ENCODE data around the gene C14orf180.
A peak's percentile ranks its signal among the peaks of the same experiment; 100 is the strongest.

C14orf180 gene

DNA sequence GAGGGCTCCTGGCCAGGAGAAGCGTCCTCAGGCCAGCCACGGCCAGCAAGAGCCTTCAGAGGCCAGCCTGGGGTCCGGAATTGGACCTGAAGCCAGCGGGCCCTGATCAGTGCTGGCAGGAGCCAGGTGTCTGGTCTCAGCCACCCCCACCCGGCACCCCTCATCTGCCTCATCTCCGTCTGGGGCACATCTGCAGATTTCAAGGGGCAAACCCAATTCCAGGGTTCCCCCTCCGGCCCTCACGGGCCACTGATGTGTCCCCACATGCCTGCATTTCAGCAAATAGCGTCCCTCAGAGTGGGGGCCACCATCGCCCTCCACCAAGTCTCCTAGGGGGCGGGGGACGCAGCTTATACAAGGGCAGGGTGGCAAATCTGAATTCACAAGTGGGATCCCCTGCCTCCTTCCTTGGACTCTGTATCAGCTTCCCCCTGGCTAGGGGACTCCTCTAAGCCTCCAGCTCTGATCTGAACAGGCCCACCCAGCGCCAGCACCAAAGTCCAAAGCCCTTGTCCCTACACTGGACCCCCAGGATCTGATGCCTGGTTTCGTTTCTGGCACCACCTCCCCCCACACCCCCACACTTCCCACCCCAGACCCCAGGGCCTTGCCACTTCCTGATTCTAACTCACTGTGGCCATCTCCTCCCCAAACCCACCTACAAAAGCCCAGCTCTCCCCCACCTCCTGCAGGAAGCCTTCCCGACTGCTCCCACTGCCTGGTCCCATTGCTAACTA is 14.9 kb downstream of the C14orf180 start:
- DNase-seq, result no peak

GRCh38 chr14:104595116-104595675 is 15.6 kb downstream of the C14orf180 start:
- DNase-seq, result no peak

DNA sequence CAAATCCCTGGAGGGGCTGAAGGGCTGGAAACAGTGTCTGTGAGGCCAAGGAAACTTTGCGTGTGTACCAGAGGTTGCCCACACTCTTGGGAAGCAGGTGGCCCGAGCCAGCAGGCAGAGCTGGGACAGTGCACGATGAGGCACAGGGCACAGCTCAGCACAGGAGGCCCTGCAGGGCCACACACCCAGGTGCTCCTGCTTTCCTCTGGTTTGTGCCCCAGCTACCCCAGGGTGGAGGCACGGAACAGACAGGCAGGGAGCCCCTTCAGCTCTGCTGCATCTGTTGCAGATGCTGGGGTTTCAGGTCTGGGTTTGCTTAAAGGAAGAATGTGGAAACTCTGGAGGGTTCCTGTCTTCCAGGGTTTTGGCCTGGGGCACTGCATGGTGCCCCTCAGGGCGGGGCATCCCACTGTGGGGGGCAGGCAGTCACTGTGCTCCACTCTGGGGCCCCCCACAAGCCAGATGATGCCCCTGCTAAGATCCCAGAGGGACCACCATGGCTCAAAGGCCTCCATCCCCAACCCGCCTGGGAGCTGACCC is 16.4 kb downstream of the C14orf180 start:
- DNase-seq, result no peak

GRCh38 chr14:104596451-104596918 is 16.9 kb downstream of the C14orf180 start:
- DNase-seq, result no peak

- no peak for DNase-seq
Observed at GRCh38 chr14:104596927-104597351, 17.4 kb downstream of the C14orf180 start.

DNA sequence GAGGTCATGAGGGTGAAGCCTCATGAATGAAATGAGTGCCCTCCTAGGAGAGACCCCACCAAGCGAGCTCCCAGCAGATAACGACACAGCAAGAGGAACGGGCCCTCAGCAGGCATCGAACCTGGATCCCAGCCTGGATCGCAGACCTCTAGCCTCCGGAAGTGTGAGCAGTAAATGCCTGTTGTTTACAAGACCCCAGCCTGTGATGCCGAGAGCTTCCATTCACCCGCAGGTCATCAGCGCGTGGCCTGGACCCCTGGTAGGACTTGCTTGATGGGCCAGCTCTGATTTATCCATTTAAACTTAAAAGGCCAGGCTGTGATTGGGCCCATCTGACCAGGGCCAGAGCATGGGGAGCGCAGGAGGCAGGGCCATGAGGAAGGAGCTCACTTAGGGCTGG is 18.0 kb downstream of the C14orf180 start:
- no peak for DNase-seq

DNA sequence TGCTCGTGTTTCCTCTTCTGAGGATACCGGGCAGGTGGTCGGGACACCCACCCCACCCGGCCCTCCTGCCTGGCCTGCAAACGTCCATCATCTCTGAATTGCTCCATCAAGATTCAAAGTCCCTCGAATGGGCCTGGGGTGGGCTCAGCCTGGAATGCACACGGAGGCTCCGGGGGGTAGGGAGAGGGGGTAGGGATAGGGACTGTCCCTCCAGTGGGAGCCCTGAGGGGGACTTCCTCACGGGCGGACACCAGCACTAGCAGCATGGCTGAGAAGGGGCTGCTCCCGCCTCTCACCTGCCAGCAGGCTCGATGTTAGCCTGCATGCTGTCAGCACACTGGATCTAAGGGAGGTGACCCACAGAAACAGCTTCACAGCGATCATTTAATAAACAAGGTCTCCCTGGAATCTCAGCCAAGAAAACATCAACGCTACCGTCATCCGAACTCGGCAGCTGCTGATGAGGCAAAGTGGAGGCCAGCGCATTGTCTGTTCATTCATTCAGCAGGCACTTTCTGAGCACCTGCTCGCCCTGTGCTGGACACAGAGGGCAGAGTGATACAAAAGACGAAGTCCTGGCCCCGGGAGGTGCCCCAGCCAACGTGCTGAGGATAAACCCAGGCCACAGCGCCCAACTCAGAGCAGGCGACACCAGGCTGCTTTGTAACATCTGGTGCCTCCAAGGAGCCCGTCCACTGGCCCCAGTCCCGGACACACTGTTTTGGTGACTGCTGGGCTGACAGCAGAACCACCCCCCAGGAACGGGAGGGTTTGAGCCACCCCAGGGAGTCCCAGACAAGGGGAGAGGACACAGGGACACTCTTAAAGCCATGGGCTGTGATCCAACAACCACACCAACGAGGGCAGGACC is 18.7 kb downstream of the C14orf180 start:
- DNase-seq, result no peak

DNA sequence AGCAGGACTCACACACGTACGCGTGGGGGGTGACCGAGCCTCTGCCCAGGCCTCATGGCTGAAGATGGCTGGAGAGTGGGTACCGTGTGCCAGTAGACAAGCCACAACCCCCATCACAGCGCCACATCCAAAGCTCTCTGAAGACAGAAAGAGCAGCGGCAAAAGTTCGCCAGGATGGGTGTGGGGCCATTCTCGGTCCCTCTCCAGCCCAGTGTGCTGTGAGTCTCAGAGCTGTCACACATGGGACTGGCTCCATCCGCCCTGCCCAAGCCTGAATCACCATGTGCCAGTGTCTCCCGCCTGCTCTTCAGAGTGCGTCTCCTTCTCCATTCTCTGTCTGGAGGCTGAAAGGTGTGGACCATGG is 19.3 kb downstream of the C14orf180 start:
- no peak for DNase-seq

- no peak for DNase-seq
Observed at GRCh38 chr14:104599446-104599845, 19.9 kb downstream of the C14orf180 start.

DNA sequence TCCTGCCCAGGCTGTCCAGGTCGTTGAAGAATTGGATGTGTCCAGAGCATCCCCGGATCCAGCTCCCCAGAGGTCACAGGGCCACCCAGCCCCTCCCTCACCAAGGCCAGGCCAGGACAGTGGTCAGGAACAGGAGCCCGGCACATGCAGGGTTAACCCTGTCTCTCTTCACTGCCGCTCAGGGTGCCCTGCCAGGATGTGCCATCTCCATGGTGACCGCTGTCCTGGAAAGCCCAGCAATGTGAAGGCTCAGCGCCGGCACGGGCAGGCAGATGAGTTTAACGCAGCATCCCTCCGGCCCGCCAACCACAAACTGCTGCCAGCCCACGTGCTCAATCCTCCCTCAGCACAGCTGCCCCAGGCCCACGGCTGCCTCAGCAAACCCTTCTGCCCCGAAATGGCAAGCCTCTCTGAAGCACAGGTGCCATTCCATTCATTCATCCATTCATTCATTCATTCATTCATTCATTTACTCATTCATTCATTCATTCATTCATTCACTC is 20.6 kb downstream of the C14orf180 start:
- peak; percentile 27 for DNase-seq

DNA sequence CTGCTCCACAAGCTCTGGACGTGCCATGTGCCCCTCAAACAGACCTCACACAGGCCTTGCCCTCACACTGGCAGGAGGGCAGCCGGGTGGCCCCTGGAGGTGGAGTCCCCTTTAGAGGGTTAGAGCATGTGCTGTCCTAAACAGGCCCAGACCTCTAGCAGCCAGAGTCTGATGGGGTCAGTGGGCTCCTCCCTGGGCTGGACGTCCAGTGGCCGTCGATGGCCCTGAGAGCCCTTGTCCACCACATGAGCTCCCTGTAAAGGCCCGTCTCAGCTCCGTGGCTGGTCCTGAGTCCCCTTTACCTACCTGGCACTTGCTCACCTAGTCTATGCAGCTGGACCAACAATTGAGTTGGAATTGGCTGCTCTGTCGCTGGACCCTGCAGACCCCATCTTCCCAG is 21.2 kb downstream of the C14orf180 start:
- DNase-seq, result no peak

DNA sequence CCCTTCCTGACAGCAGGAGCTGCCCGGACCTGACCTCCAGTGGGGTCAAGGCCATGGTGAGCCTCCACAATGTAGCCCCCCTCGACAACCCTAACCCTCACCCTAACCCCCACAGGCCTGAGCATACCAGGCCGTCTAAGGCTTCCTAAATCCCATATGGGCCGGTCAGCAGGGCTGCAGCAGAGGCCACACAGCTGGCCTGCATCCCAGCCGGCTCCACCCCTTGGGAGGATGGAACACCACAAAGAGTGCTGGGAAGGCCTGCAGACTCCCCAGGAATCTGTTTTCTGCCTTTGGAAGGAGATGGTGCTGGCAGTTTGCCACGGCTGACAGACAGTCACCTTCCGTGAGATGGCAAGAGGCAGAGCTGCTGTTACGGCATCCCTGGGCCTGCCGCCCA is 22.2 kb downstream of the C14orf180 start:
- no peak for DNase-seq

DNA sequence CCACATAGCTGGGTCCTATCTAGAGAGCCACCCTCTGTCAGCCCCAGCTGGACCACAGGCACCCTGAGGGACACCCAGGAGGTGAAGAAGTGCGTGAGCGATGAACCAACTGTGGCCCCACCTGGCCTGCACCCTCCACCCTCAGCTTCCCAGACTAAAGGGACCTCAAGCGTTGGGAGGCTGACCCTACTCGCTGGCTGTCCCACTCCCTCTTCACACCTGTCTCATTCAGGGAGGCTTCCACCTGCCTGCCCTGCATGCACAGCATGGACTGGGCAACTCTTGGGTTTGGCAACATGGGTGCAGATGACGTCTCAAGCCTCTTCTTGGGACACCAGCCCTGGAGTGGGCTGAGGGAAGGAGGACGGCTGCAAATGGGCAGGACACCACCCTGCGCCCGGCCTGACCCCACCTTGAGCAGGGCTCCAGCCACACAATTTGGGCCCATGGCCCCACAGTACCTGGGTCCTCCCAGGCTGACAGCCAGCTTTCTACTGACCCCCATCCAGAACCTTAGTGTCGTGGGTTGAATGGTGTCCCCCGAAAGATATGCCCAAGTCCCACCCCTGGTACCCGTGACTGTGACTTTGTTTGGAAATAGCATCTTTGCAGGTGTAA is 22.9 kb downstream of the C14orf180 start:
- no peak for DNase-seq

- no peak for DNase-seq
Observed at GRCh38 chr14:104602933-104603325, 23.4 kb downstream of the C14orf180 start.

- peak; percentile 48 for DNase-seq
Observed at GRCh38 chr14:104603711-104604401, 24.3 kb downstream of the C14orf180 start.

DNA sequence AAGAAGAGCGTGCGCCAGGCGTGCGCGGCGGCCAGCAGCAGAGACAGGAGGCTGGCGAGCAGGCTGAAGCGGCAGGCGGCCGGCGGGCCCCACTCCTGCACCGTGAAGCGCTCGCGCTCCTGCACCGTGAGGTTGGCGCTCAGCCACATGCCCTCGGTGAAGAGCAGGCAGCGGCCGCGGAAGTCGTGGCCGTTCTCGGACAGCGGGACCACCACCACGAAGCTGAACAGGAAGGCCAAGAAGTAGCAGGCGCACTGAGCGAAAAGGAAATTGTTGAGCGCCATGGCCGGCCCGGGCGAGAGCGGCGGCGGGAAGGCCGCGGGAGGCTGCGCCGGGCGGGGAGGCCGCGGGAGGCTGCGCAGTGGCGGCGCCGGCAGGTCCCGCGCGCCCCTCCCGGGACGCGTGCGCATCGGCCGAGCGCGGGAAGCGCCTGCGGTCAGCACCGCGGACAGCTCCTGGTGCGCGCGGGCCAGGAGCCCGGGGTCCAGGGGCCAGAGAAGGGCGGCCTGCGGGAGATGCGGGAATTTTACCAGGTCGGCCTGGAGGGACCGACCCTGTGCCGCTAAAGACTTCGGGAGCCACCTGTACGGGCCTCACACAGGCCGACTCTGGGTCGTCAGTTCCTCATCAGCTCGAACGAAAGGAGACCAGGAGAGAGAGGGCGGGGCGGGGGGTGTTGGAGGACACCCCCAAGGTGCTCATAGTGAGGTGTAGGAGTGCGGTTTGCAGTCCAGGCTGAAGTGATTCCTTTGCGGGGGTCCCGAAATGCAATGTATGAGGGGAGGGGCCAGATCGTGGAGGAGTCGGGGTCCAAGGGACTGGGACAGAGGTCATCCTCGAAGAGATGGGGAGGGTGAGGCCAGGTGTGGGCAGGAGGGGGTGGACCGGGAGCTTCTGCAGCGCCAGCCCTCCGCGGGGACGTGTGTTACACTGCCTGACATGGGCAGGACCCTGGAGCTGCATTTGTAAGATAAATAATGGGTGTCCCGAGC is 25.2 kb downstream of the C14orf180 start, which contains the start of gene TMEM179:
Gene TMEM179 (minus strand): TSS at position 315 of the 992 bp plus-strand sequence. CDS start 31 bp downstream, at position 284.
- DNase-seq, result no peak

- DNase-seq, result no peak
Observed at GRCh38 chr14:104609666-104610065, 30.1 kb downstream of the C14orf180 start.

- DNase-seq, result no peak
Observed at GRCh38 chr14:104610749-104611310, 31.3 kb downstream of the C14orf180 start.

DNA sequence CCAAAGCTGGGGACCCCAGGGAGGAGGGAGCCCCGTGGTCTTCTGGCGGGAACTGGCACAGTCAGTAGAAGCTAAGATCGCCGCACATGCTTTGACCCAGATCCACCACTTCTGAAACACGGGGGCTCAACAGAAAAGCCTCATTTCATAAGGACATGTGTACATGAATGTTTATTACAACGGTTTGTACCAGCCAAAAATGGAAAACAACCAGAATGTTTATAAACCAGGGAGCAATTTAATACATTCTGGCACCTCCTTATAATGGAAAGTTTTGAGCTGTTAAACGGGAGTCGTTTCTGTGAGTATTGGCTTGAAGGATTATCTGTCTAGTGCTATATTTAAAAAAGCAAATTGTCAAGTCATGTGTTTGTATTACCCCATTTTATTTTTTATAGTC is 32.3 kb downstream of the C14orf180 start:
- DNase-seq, result no peak

DNA sequence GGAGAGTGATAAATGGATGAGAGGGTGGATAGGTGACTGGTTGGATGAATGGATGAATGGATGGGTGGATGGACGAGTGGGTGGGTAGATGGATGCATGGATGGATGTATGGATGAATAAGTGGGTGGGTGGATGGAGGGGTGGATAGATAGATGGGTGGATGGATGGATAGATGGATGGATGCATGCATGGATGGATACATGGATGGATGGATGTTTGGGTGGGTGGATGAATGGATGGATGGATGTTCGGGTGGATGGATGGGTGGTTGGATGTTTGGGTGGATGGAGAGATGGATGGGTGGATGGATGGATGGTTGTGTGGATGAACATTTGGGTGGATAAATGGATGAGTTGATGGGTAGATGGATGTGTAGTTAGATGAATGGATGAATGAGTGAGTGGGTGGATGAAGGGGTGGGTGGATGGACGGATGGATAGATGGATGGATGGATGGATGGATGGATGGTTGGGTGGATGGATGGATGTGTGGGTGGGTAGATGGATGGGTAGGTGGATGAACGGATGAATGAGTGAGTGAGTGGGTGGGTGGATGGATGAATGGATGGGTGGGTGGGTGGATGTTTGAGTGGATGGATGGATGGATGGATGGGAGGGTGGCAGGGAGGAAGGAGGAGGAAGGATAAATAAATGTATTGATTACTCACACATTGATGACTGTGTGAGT is 34.7 kb downstream of the C14orf180 start:
- DNase-seq, result no peak

All from NCI-H748 treated with DMSO at 0.1 percent for 48 hours (cell line).